Measurements from ENCODE around the gene KMT2E.

- TF ChIP-seq EZH2 (IDR thresholded peaks at IDR 0.05; ENCODE audit: insufficient read depth, low read length) (no peak), CTCF (IDR thresholded peaks at IDR 0.05; ENCODE audit: insufficient read depth, low read depth, low read length) (no peak)
Measured at GRCh38 chr7:105030447-105030846, 16.4 kb downstream of the KMT2E start.
